SKM-1 treated with dmso at 0.1 percent for 144 hours (cell line): Measurements from ENCODE around the gene MYO10.
"Not testable (repeated sequence)": the region's sequence is repeated elsewhere in the genome, so short reads cannot be mapped to it uniquely, and the experiment has no call there.

Source experiments
- DNase-seq: peaks from one replicate; lab custom pipeline; 2025; ENCODE audit not compliant: unreplicated experiment; lab: John Stamatoyannopoulos, UW

MYO10 gene

DNA sequence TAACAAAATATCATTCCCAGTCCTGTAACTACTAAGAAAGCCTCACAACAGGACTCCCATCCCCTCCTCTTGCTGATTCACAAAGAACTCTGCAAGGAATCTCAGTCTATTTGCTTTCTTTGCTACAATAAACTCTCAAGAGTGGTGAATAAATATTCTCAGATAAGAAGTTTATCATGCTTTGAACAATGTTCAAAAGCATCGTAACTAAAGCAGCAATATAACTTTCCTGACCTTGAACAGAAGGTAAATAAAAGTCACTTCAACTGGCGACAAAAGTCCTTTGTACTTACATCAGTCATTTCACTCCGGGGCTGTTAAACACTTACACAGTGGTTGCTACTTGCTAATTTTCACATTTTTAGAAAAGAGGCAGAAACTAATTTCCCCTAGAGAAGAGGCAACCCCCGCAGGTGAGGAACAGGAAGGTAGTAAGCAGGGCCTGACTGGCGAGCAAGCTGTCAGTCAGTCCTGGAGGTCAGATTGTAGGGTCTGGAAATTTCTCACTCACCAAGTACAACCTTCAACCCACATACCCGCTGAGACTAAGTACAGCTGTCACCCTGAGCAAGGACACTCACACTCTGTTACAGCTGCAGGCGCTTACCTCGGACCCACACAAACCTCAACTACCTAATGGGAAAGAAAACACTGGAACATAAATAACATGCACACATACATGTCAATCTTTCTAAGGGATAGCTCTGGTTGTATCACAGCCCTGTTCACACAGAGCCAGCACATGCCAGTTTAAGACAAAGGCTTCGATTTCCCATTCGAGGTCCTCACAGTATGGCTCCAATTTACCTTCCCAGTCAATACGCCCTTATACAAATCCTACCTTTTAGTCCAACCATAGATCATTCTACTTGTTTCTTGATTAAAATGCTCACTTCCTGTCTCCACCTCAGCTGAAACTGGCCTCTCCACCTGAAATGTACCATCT is 214.7 kb downstream of the MYO10 start:
- DNase-seq: no peak

DNA sequence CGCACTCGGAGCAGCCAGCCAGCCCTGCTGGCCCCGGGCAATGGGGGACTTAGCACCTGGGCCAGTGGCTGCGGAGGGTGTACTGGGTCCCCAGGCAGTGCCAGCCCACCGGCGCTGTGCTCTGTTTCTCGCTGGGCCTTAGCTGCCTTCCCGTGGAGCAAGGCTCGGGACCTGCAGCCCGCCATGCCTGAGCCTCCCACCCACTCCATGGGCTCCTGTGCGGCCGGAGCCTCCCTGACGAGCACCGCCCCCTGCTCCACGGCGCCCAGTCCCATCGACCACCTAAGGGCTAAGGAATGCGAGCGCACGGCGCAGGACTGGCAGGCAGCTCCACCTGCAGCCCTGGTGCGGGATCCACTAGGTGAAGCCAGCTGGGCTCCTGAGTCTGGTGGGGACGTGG is 218.1 kb downstream of the MYO10 start:
- not testable (repeated sequence) for DNase-seq

DNA sequence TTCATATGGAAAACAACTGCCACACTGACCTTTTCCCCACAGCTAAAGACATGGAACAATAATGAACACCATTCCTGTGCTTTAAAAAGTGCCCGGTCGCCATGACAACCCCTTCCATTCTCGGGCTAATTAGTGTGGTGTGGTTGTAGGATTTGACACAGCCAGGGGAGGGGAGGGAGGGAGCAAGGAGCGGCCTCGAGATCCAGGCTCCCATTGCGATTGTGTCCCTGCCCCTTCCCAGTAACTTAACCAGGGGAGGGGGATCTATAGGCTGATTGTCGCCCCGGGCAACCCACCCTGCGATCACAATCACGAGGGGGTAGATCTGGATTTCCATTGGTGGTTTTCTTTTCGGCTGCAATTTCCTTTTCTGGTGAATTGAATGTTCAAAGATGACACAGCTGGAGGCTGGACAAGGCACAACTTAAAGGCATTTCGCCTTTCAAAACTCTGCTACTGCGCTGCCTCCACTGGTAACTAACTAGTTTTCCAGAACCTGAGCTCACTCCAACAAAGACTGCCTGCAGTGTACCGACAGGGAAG is 222.6 kb downstream of the MYO10 start:
- DNase-seq: no peak

- no peak for DNase-seq
Measured at GRCh38 chr5:16712620-16713019, 223.5 kb downstream of the MYO10 start.

DNA sequence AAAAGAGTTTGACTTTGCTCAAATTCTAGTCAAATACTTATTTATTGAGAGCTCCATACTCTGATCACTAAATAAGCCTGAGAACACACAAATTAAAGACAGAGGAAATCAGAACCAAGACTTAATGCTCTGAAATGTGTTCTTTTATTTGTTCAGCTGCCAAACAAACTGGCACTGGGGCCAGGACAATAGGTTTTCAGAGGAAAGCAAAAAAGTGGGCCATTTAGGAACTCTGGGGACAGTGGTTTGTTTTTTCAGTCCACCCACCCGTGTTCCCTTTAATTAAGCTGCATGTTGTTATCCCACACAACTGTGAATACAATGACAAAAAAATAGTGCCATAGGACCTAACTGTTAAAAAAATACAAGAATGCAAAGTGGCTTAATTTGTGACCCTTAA is 223.9 kb downstream of the MYO10 start:
- DNase-seq: no peak

GRCh38 chr5:16709691-16710433 is 226.2 kb downstream of the MYO10 start:
- DNase-seq: no peak

DNA sequence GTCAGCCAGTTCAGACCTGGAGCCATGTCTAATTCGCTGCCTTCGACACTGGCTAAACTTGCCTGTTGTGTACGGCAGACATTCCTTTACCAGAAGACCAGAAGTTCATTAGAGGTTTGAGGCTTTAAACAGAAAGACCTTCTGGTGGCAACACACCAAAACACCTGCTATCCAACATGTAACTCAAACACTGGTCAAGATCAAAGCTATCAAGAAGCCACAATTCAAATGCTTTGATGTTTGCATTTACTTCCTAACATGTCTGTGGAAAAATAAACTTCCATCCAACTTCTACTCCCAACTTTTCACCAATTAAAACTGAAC is 228.3 kb downstream of the MYO10 start:
- no peak for DNase-seq

- DNase-seq: no peak
Measured at GRCh38 chr5:16707168-16707868, 228.8 kb downstream of the MYO10 start.

DNA sequence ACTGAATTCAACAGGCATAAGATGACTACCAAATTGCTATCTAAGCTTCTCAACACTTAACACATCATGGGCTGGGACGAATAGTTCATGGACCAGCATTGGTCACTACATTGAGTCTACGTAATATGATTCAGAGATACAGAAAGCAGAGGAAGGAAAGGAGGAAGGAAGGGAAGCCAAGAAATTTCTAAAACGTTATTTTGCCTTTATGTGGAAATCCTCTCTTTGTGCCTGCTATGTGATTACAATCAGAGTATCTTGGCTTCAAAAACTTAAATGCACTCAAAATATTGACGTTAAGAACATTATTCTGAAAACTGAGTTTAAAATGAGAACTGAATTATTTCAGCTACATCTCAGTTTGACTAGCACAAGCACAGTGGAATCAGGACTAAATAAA is 231.1 kb downstream of the MYO10 start:
- DNase-seq: no peak

DNA sequence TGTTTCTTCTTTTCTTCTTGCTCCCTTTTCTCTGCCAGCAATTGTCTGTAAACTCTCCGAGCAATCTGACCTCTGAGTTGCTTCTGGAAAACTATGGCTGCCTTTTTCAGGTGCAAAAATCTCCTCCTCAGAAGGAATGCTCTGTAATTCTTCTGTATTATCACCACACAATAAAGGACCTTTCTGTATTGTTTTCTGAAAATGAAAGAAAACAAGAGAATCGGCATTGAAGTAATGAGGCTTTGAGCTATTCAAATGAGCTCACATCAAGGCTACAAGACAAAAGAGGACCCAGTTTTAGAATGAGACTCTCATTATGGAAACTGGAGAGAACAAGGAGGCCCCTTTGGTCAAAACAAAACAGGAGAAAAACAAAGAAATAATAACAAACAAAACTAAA is 233.1 kb downstream of the MYO10 start:
- DNase-seq: no peak

- no peak for DNase-seq
Measured at GRCh38 chr5:16701134-16702099, 234.7 kb downstream of the MYO10 start.

GRCh38 chr5:16700081-16700480 is 236.0 kb downstream of the MYO10 start:
- DNase-seq: no peak

DNA sequence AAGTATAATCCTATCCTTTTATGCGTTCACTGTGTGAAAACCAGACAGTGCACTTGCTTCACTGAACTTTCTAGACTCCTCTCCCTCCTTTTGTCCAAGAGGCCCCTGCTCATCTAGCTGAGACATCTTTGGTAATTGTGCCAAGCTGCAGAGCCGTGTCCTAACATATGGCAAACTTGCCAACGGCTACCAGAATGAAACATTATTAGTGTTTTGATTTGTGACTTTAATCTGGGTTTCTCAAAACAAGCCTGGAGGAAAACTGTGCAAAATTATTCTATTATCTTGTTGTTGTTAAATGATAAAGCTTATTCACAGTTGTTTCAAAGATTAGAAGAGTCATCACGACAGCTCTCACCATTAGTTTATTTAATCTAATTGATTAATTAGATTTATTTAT is 240.3 kb downstream of the MYO10 start:
- DNase-seq: no peak

DNA sequence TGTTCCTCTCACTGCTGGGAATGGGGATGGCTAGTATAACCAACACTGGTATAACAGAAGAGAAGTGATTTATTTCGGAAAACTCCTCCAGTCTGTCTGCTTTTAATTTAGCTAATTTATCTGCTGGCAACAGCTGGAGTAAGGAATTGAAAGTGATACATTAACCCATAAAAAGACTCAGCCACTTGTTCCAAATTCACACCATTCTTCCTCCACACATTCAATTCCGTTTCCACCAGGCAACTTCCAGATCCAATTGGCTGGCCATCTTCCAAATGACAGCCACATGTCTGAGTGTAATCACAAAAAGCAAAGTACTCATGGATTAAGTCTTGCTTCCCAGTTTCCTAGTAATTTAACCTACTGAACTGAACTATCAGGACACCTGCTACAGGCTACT is 242.2 kb downstream of the MYO10 start:
- DNase-seq: no peak

GRCh38 chr5:16691731-16692130 is 244.4 kb downstream of the MYO10 start:
- DNase-seq: no peak

- peak; percentile 56 for DNase-seq
Measured at GRCh38 chr5:16690243-16690852, 245.7 kb downstream of the MYO10 start.

GRCh38 chr5:16687898-16688297 is 248.2 kb downstream of the MYO10 start:
- no peak for DNase-seq

DNA sequence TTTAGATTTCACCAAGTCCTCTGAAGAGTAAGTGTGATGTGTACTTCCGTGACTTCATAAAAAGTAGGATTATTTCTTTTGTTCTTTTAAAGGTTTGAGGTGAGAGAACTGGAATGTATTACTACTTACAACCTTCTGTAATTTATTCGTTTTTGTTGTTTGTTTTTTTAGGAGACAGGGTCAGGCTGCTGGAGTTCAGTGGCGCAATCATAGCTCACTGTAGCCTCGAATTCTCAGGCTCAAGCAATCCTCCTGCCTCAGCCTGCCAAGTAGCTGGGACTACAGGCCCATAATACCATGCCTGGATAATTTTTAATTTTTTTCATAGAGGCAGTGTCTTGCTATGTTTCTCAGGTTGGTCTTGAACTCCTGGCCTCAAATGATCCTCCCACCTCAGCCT is 251.0 kb downstream of the MYO10 start:
- no peak for DNase-seq

DNA sequence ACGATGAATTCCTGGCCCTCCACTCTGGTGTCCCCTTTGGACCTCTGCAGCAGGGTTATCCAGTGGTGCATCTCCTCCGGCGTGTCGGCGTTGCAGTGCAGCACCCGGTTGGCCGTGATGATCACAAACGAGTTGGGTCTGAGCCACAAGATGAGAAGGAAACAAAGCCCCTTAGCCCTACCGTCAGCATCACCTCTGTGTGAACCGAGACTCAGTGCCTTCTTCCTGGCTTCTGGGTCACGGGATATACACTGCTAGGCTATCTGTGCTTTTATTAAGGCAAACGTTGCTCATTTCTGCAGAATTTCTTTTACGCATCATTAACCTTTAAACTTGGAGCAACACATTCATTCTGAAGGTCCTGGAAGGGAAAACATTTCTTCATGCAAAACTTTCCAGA is 254.2 kb downstream of the MYO10 start:
- no peak for DNase-seq

DNA sequence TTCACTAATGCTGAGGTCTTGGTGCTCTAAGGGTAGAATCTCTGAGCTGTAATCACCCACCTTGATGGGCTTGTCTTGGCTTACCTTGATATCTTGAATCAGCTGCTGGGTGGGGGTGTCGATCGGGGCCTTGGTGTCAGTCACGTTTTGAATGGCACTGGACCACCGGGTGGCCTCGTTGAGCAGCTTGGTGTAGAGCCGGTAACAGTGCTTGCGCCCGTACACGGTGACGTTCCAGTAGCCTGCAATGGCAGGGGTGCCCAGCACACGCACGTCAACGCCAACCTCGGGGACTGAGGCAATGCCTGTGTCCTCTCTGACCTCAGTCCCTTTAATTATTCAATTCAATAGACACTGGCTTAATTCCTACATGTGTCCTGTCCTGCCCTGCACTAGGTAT is 256.2 kb downstream of the MYO10 start:
- no peak for DNase-seq
